Measurements from ENCODE around the gene FUBP3.
"Not testable (repeated sequence)": the region's sequence is repeated elsewhere in the genome, so short reads cannot be mapped to it uniquely, and the experiment has no call there.

Gene FUBP3

DNA sequence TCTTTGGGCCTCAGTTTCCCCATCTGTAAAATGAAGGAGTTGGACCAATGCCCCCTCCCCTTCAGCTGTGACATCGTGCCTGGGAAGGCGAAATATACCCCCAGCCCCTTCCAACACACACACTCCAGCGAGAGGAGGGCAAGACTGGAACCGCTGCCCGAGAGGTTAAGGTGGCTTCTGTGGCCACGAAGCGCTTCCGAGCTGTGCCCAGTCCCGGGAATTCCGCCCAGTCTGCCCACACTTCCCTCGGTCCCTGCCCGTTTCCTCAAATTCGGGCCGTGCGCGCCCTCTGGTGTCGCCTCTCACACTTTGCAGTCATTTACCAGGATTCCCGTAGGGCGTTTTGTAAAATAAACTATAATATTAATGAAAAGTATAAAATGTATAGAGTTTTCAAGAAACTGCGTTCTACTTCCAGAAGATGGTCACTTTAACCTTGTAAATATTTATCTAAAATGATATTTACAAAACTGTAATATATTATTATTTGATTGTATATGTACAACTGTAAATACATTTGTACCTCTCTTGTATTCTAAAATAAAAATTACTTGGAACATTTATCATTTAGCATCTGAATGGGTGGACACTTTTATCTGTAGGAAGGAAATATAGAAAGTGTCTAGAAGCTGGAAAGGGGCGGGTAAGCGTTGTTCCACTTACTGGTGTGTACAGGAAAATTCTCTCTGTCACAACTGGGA, 103.2 kb downstream of the FUBP3 start:
- peak; percentile 45 for DNase-seq (ENCODE audit: low read depth)

DNA sequence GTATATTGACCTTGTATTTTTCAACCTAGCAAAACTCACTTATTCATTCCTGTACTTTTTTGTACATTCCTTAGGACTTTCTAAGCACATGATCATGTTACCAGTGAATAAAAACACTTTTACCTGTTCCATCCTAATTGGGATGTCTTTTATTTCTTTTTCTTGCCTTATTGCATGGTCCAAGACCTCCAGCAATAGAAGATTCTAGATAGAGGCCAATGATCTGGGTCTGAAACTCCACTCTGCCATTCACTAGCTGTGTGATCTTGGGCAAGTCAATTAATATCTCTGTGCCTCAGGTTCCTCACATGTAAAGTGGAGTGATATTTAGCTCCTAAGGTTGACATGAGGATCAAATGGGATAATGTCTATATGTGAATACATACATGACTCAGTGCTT, 105.7 kb downstream of the FUBP3 start:
- no peak for DNase-seq (ENCODE audit: low read depth)

DNA sequence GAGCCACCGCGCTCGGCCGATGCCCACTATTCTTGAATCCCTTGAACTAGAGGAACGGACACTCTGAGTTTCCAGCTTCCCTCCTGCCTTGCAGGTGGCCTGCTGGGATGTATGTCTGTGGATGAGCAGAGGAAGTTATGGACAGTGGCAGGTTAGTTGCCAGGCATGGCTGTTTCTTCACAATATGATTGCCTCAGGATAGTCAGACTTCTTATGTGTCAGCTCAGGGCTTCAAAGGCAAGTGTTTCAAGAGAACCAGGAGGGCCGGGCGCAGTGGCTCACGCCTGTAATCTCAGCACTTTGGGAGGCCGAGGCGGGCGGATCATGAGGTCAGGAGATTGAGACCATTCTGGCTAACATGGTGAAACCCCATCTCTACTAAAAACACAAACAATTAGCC, 106.6 kb downstream of the FUBP3 start:
- DNase-seq (ENCODE audit: low read depth) = not testable (repeated sequence)

DNA sequence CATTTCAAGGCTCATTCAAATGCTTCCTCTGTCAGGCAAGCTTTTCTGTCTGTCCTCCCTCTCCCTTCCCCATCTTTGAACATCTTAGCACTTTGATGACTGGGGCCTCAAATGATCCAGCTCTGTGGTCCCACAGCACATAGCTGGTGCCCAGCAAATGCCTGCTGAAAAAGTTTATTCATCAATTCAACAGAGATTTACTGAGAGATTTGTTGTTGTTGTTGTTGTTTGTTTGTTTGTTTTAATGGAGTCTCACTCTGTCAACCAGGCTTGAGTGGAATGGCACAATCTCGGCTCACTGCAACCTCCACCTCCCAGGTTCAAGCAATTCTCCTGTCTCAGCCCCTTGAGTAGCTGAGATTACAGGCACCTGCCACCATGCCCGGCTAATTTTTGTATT, 108.2 kb downstream of the FUBP3 start:
- no peak for DNase-seq (ENCODE audit: low read depth)
